GM21367 (cell line): Measurements from ENCODE around the gene COQ10A.

Experiments used
- ATAC-seq: cut with Tn5 transposase; IDR thresholded peaks from one replicate; pipeline ENCODE4 v1.9.1; 2021; ENCODE audit not compliant: unreplicated experiment

COQ10A gene

DNA sequence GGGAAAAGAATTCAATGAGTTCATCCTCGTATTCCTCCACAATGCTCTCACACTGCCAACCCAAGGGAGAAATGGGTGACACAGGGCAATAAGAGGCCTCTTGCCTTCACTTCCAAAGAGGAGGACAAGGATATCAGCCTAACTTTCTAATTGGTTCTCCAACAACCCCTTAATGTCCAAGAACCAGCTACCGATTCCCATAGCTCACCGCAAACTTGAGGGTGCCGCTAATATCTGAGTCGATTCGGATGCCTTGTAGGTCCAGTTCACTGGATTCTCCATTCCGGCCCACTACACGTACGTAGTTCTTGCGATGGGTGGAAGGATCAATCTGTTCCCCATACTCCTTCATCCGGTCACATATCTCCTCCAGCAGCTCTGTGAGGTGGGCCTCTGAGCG is 44.3 kb downstream of the COQ10A start:
- no peak for ATAC-seq

DNA sequence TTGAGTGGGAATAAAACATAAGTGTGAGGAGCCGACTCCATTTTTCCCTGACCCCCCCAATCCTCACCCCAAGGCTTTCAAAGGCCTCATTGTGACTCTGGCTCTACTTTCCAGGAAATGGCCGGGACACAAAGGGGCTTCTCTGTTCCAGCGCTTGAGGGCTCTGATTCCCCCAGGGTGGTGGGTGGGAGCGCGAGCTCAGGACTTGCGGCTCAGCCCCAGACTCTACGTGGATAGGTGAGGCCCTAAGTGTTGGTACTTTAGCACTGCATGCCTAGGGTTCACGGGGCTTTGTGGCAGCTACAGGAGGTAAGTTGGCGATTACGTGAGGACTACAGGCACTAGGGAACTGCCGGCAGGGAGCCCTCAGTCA is 48.5 kb downstream of the COQ10A start:
- no peak for ATAC-seq

DNA sequence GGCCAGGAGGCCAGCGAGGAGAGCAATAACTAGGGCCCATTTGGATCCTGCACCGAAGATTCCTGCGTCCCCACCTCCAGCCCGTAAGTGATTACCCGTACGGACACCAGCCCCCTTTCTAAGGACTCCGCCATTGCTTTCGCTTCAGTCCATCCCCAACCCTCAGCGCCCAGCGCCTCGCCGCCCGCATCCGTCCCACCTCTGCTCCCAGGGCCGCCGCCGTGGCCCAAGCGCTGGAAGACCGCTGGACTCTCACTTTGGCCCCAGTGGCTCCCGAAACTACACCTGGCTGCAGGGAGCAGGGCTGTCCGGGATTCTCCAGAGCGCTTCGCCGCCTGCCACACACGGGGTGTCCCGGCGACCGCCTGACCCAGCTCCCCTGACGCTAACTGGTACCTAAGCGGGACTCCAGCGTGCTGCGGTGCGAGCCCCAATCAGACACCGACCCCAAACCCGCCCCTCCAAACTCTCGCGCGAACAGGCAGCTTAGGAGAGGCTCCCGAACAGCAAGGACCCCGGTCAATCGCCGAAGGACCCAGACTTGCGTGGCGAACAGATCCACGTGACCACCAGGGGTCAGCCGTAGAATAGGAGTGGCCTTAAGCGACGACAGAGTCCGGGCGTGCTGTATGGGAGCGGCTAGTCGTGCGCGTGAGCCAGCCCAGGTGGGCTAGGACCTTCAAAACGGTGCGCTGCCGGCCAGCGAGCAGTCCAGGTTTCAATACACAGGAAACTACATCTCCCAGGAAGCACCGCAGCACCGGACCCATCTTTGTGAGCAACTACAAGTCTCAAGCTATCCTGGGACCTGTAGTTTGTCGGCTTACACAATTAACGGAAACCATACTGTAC is 49.1 kb downstream of the COQ10A start, which contains the start of gene CNPY2:
TSS of gene CNPY2 (minus strand) at position 367 of the 852 bp plus-strand sequence. CDS start 771 bp downstream, outside the sequence.
- ATAC-seq: peak; percentile 81

DNA sequence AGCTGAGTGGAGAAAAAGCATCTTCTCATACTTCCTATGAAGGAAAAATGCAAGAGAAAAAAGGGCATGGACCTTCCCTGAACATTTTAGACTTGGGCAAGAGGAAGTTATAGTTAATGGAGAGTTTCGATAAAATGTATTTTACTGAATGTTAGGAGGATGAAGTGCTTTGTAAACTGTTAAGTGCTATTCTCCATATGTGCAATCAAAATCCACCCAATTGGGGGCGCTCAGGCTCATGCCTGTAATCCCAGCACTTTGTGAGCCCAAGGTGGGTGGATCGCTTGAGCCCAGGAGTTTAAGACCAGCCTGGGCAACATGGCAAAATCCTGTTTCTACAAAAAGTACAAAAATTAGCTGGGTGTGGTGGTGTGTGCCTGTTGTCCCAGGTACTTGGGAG is 50.9 kb downstream of the COQ10A start:
- no peak for ATAC-seq
